ENCODE data around the gene CTNNA1.

CTNNA1 gene

DNA sequence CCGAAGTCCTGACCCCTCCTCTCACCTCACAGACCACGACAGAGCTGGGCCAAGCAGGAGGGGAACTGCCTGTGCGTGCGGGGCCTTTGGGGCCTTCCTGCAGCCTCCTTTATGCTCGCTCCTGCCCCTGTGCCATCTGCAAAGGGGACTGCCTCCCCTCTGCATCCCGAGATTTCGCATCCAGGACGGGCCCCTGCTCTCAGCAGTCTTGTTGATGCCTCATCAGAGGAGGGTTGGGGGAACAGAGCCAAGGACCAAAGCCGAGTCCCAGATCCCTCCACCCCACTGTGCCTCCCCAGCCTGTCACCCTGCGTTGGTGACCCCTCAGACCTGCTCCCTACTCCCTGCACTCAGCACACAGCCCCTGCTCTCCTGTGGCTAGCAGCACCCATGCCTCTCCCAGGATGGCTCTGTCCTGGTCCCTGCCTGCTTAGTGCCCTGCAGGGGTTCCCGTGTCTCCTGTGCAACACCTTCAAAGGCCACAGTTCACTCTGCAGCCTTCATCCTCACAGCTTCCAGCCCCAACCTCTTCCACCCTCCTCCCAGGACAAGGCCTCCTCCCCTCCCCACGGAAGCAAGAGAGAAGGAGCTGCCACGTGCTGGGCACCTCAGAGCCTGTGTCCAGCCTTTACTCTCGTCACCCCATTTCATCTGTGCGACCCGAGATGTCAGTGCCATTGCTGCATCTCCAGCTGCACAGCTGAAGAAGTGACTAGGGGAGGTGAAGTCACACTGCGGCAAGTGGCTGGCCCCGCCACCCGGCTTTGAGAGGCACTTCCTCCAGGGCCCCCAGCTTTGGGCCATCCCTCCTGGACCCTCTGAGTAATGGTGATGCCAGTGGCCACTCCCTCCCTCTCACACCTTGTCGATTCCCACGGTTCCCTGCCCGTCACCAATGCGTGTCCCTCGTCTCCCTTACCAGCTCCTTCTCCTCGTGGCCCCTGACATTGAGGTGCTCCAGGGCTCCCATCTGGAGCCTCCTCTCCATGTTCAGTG is 184.5 kb downstream of the CTNNA1 start:
- no peaks in the 10 kb centered on the region for H3K4me1 ChIP-seq
- H3K36me3 ChIP-seq = 0 out of 2 replicates have a peak, but pooled peaks cover 3% of the 10 kb centered on the region
- H3K9me3 ChIP-seq = no peaks in the 10 kb centered on the region
- no peak overlapping the region for H3K4me3 ChIP-seq (ENCODE audit: low read depth, low read length)
- no peaks in the 10 kb centered on the region for H3K27me3 ChIP-seq
- DNase-seq = no peak
- TF ChIP-seq, protein P1, sequence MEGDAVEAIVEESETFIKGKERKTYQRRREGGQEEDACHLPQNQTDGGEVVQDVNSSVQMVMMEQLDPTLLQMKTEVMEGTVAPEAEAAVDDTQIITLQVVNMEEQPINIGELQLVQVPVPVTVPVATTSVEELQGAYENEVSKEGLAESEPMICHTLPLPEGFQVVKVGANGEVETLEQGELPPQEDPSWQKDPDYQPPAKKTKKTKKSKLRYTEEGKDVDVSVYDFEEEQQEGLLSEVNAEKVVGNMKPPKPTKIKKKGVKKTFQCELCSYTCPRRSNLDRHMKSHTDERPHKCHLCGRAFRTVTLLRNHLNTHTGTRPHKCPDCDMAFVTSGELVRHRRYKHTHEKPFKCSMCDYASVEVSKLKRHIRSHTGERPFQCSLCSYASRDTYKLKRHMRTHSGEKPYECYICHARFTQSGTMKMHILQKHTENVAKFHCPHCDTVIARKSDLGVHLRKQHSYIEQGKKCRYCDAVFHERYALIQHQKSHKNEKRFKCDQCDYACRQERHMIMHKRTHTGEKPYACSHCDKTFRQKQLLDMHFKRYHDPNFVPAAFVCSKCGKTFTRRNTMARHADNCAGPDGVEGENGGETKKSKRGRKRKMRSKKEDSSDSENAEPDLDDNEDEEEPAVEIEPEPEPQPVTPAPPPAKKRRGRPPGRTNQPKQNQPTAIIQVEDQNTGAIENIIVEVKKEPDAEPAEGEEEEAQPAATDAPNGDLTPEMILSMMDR (IDR thresholded peaks at IDR 0.05; ENCODE audit: low read depth, low read length) = no peak

DNA sequence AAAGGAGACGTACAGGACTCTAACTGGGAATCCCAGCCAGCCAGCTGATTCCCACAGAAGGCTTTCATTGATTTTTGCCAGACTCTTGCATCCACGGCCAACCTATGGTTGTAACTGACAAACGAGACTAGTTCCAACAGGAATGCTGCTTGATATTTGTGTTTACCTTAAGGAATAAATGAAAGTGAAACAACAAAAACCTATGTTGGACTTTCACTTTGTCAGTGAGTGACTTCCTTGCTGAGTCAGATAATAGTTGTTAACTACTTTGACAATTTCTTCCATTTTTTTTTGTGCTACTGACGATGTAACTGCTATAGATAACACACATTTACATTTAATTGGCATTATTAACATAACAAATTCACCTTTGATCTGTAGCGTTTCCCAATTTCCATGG is 185.3 kb downstream of the CTNNA1 start:
- H3K27me3 ChIP-seq = no peaks in the 10 kb centered on the region
- H3K4me1 ChIP-seq = no peaks in the 10 kb centered on the region
- 0 out of 2 replicates have a peak, but pooled peaks cover 2% of the 10 kb centered on the region for H3K36me3 ChIP-seq
- DNase-seq = no peak
- no peaks in the 10 kb centered on the region for H3K9me3 ChIP-seq
- no peak overlapping the region for H3K4me3 ChIP-seq (ENCODE audit: low read depth, low read length)
- TF ChIP-seq, protein P1 (IDR thresholded peaks at IDR 0.05; ENCODE audit: low read depth, low read length) = no peak

DNA sequence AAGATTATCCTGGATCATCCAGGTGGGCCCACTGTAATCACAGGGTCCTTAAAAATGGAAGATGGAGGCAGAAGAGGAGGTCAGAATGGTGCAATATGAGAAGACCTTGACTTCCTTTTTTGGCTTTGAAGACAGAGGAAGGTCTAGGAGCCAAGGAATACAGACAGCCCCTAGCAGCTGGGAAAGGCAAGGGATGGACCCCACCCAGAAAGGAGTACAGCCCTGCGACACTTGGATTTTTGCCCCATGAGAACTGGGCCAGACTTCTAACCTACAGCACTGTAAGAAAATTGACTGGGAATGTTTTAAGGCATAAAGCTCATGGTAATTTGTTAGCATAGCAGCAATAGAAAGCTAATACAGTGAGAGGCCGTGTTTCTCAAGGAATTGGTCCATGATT is 188.8 kb downstream of the CTNNA1 start:
- Histone ChIP-seq H3K27me3 (no peaks in the 10 kb centered on the region), H3K4me3 (ENCODE audit: low read depth, low read length) (no peak overlapping the region), H3K4me1 (peaks cover 20% of the 10 kb centered on the region), H3K9me3 (no peaks in the 10 kb centered on the region), H3K36me3 (no peaks in the 10 kb centered on the region; the same call in 1 of the 2 replicates)
- no peak for DNase-seq
- TF ChIP-seq, protein P1 (IDR thresholded peaks at IDR 0.05; ENCODE audit: low read depth, low read length) = no peak

DNA sequence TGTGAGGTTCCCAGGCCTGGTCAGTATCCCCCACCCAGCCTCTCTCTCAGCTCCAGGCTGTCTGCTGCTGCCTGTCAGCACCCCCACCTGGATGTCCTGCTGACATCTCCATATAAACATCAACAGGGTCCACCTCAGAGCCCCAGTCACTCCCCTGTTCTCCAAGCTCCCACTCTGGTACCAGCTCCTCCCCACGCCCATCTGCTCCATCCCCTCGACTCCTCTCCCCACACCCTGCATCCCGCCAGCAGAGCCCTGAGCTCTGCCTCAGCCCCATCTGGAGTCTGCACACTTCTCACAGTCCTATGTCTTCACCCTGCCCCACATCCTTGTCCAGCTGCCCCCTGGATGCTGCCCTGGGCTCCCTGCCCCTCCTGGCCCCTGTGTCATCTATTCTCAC is 189.6 kb downstream of the CTNNA1 start:
- TF ChIP-seq, protein P1 (IDR thresholded peaks at IDR 0.05; ENCODE audit: low read depth, low read length) = no peak
- Histone ChIP-seq H3K4me1 (peaks cover 28% of the 10 kb centered on the region), H3K27me3 (no peaks in the 10 kb centered on the region), H3K9me3 (no peaks in the 10 kb centered on the region), H3K4me3 (ENCODE audit: low read depth, low read length) (no peak overlapping the region), H3K36me3 (no peaks in the 10 kb centered on the region; the same call in 1 of the 2 replicates)
- no peak for DNase-seq

DNA sequence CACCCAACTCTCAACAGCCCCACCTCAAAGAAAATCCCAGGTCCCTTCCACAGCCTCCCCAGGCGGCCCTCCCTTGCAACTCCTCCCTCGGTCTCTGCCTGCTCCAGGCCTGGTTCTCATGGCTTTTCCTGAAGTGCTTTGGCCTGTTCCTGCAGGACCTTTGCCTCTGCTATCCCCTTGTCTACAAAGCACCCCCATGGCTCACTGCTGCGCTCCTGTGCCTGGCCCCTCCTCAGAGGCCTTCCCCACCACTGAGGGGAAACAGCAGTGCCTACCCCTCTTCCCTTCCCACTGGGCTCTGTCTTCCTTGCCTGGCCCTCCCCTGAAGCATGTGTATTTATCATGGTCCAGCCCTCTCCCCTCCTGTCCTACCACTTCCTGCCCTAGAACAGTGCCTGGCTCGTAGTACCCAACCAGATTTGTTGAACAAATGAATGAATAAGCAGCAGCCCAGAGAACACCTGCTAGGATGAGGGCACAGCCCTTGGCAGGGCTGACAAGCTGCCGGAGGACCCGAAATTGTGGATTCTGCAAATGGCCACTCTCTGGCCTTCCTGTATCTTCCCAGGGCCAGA is 190.5 kb downstream of the CTNNA1 start:
- Histone ChIP-seq H3K4me3 (ENCODE audit: low read depth, low read length) (no peak overlapping the region), H3K36me3 (no peaks in the 10 kb centered on the region; the same call in 1 of the 2 replicates), H3K27me3 (no peaks in the 10 kb centered on the region), H3K4me1 (peaks cover 36% of the 10 kb centered on the region), H3K9me3 (no peaks in the 10 kb centered on the region)
- DNase-seq = no peak
- TF ChIP-seq, protein P1 (IDR thresholded peaks at IDR 0.05; ENCODE audit: low read depth, low read length) = no peak

Data from BE2C (cell line).